ENCODE results near the gene CD2BP2. TPM values are rescaled to one million over a fixed set of nuclear protein-coding genes. Genes with fewer than 3 reads are reported as not detected.

Gene CD2BP2
- total and polyA plus RNA-seq, 2 of the 13 experiments (the other 11 are each of a cell fraction or from before 2014, with no cell fraction given): 24.9 to 54.6 TPM

DNA sequence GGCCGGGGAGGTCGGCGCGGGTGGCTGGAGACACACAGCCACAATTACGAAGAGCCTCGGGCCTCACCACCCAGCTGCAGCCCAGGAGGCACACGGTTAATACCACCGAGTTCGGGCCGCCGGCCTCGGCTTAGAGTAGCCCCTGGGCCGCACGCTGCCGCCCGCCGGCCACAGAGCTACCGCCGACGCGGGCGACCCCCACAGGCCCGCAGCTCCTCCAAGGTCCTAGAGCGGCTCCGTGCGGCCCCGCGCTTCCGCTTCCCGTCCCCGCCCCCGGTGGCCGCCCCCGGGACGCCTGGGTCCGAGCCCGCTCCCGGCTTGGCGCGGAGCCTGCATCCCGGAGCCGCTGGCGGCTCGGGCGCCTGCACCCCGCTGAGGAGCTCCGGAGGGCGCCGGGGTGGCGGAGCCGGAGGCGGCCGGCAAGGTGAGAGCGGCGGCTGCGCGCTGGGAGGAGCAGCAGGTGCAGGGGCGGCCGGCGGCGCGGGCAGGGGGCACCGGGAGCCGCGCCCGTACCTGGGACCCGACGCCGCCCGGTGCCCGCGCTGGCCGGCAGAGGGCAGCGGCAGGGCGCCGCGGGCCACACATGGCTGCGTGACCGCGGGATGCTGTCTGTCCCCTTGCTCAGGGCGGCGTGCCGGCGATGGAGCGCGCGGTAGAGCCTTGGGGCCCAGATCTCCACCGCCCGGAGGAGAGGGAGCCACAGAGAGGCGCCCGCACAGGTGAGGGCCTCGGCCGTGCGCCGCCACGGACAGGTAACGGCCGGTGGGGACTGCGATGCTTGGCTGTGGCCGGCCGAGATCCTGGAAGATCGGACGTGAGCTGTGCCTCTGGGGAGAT is 40.3 kb upstream of the CD2BP2 start, which contains the start of gene ZNF48 (continued):
- peak; percentile 89 for TF ChIP-seq NR2C2 (CRISPR knock-in tag; IDR thresholded peaks at IDR 0.05; ENCODE audit: borderline replicate concordance)
- TF ChIP-seq ZNF329 (CRISPR knock-in tag; IDR thresholded peaks at IDR 0.05; ENCODE audit: low read depth): peak; percentile 39
- TF ChIP-seq, protein P1, sequence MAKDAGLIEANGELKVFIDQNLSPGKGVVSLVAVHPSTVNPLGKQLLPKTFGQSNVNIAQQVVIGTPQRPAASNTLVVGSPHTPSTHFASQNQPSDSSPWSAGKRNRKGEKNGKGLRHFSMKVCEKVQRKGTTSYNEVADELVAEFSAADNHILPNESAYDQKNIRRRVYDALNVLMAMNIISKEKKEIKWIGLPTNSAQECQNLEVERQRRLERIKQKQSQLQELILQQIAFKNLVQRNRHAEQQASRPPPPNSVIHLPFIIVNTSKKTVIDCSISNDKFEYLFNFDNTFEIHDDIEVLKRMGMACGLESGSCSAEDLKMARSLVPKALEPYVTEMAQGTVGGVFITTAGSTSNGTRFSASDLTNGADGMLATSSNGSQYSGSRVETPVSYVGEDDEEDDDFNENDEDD (CRISPR knock-in tag; IDR thresholded peaks at IDR 0.05; ENCODE audit: borderline replicate concordance): peak; percentile 44; the same call in 1 of the 2 replicates
- TF ChIP-seq, protein P2, sequence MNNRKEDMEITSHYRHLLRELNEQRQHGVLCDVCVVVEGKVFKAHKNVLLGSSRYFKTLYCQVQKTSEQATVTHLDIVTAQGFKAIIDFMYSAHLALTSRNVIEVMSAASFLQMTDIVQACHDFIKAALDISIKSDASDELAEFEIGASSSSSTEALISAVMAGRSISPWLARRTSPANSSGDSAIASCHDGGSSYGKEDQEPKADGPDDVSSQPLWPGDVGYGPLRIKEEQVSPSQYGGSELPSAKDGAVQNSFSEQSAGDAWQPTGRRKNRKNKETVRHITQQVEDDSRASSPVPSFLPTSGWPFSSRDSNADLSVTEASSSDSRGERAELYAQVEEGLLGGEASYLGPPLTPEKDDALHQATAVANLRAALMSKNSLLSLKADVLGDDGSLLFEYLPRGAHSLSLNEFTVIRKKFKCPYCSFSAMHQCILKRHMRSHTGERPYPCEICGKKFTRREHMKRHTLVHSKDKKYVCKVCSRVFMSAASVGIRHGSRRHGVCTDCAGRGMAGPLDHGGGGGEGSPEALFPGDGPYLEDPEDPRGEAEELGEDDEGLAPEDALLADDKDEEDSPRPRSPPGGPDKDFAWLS (CRISPR knock-in tag; IDR thresholded peaks at IDR 0.05; ENCODE audit: borderline replicate concordance): no peak
- no peak for TF ChIP-seq ZNF317 (CRISPR knock-in tag; IDR thresholded peaks at IDR 0.05)
- TF ChIP-seq ATF7 (IDR thresholded peaks at IDR 0.05): no peak
- TF ChIP-seq ATF7 (CRISPR knock-in tag; IDR thresholded peaks at IDR 0.05): peak; percentile 11
- TF ChIP-seq ELF3 (CRISPR knock-in tag; IDR thresholded peaks at IDR 0.05): peak; percentile 52; the same call in 1 of the 2 replicates
- TF ChIP-seq, protein P3, sequence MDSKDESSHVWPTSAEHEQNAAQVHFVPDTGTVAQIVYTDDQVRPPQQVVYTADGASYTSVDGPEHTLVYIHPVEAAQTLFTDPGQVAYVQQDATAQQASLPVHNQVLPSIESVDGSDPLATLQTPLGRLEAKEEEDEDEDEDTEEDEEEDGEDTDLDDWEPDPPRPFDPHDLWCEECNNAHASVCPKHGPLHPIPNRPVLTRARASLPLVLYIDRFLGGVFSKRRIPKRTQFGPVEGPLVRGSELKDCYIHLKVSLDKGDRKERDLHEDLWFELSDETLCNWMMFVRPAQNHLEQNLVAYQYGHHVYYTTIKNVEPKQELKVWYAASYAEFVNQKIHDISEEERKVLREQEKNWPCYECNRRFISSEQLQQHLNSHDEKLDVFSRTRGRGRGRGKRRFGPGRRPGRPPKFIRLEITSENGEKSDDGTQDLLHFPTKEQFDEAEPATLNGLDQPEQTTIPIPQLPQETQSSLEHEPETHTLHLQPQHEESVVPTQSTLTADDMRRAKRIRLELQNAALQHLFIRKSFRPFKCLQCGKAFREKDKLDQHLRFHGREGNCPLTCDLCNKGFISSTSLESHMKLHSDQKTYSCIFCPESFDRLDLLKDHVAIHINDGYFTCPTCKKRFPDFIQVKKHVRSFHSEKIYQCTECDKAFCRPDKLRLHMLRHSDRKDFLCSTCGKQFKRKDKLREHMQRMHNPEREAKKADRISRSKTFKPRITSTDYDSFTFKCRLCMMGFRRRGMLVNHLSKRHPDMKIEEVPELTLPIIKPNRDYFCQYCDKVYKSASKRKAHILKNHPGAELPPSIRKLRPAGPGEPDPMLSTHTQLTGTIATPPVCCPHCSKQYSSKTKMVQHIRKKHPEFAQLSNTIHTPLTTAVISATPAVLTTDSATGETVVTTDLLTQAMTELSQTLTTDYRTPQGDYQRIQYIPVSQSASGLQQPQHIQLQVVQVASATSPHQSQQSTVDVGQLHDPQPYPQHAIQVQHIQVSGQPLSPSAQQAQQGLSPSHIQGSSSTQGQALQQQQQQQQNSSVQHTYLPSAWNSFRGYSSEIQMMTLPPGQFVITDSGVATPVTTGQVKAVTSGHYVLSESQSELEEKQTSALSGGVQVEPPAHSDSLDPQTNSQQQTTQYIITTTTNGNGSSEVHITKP (CRISPR knock-in tag; IDR thresholded peaks at IDR 0.05; ENCODE audit: low read depth): no peak
- peak; percentile 79 for TF ChIP-seq IKZF4 (CRISPR knock-in tag; IDR thresholded peaks at IDR 0.05; ENCODE audit: borderline replicate concordance, low read depth, not compliant biosample characterization)
- TF ChIP-seq, protein P4, sequence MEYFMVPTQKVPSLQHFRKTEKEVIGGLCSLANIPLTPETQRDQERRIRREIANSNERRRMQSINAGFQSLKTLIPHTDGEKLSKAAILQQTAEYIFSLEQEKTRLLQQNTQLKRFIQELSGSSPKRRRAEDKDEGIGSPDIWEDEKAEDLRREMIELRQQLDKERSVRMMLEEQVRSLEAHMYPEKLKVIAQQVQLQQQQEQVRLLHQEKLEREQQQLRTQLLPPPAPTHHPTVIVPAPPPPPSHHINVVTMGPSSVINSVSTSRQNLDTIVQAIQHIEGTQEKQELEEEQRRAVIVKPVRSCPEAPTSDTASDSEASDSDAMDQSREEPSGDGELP (IDR thresholded peaks at IDR 0.05; ENCODE audit: borderline replicate concordance, low read depth): peak; percentile 82; the same call in 1 of the 2 replicates
- TF ChIP-seq, protein P5, sequence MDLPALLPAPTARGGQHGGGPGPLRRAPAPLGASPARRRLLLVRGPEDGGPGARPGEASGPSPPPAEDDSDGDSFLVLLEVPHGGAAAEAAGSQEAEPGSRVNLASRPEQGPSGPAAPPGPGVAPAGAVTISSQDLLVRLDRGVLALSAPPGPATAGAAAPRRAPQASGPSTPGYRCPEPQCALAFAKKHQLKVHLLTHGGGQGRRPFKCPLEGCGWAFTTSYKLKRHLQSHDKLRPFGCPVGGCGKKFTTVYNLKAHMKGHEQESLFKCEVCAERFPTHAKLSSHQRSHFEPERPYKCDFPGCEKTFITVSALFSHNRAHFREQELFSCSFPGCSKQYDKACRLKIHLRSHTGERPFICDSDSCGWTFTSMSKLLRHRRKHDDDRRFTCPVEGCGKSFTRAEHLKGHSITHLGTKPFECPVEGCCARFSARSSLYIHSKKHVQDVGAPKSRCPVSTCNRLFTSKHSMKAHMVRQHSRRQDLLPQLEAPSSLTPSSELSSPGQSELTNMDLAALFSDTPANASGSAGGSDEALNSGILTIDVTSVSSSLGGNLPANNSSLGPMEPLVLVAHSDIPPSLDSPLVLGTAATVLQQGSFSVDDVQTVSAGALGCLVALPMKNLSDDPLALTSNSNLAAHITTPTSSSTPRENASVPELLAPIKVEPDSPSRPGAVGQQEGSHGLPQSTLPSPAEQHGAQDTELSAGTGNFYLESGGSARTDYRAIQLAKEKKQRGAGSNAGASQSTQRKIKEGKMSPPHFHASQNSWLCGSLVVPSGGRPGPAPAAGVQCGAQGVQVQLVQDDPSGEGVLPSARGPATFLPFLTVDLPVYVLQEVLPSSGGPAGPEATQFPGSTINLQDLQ (CRISPR knock-in tag; IDR thresholded peaks at IDR 0.05): 0 out of 2 replicates have a peak, but pooled peaks have one; percentile 2
- TF ChIP-seq ZNF121 (CRISPR knock-in tag; IDR thresholded peaks at IDR 0.05): no peak
- no peak for TF ChIP-seq ZNF670 (CRISPR knock-in tag; IDR thresholded peaks at IDR 0.05; ENCODE audit: borderline replicate concordance)
- TF ChIP-seq, protein P6, sequence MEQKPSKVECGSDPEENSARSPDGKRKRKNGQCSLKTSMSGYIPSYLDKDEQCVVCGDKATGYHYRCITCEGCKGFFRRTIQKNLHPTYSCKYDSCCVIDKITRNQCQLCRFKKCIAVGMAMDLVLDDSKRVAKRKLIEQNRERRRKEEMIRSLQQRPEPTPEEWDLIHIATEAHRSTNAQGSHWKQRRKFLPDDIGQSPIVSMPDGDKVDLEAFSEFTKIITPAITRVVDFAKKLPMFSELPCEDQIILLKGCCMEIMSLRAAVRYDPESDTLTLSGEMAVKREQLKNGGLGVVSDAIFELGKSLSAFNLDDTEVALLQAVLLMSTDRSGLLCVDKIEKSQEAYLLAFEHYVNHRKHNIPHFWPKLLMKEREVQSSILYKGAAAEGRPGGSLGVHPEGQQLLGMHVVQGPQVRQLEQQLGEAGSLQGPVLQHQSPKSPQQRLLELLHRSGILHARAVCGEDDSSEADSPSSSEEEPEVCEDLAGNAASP (CRISPR knock-in tag; IDR thresholded peaks at IDR 0.05; ENCODE audit: borderline replicate concordance): 0 out of 2 replicates have a peak, but pooled peaks have one; percentile 66
